Astrocyte (in vitro differentiated cells and primary cell): ENCODE results near the gene PSMD2. TPM values are rescaled to one million over a fixed set of nuclear protein-coding genes. Genes with fewer than 3 reads are reported as not detected.

Experiments used
- DNase-seq: peaks from one replicate; pipeline ENCODE4 v3.0.0-alpha.2; 2010; ENCODE audit warnings: low read depth
- FAIRE-seq: peaks from 2 replicates; lab custom pipeline; 2011; peaks lifted over from hg19 to GRCh38; lab: Jason Lieb, UNC
- H2AFZ ChIP-seq: 2 replicates; pipeline ENCODE4 v1.6.0; 2012; ENCODE audit warnings: low read depth, low read length, inconsistent platforms
- H3K27ac ChIP-seq: 2 replicates; pipeline ENCODE4 v1.5.1; 2011; ENCODE audit warnings: low read depth, low read length, inconsistent platforms
- H3K27me3 ChIP-seq: 2 replicates; pipeline ENCODE4 v1.6.0; 2011; ENCODE audit warnings: low read length, inconsistent platforms; ENCODE audit not compliant: insufficient read depth
- H3K36me3 ChIP-seq: 2 replicates; pipeline ENCODE4 v1.5.1; 2011; ENCODE audit warnings: low read length, inconsistent platforms; ENCODE audit not compliant: insufficient read depth
- H3K4me1 ChIP-seq: 2 replicates; pipeline ENCODE4 v1.5.1; 2011; ENCODE audit warnings: low read length, inconsistent platforms; ENCODE audit not compliant: insufficient read depth
- H3K4me2 ChIP-seq: 2 replicates; pipeline ENCODE4 v1.6.0; 2012; ENCODE audit warnings: low read length, inconsistent platforms
- H3K4me3 ChIP-seq: 2 replicates; pipeline ENCODE4 v1.5.1; 2011; ENCODE audit warnings: low read depth, mild to moderate bottlenecking, low read length, inconsistent platforms; ENCODE audit not compliant: insufficient read depth
- H3K79me2 ChIP-seq: 2 replicates; pipeline ENCODE4 v1.6.0; 2012; ENCODE audit warnings: mild to moderate bottlenecking, low read length, inconsistent platforms; ENCODE audit not compliant: insufficient read depth
- H3K9ac ChIP-seq: 2 replicates; pipeline ENCODE4 v1.6.0; 2012; ENCODE audit warnings: mild to moderate bottlenecking, low read length, inconsistent platforms
- H3K9me3 ChIP-seq: 2 replicates; pipeline ENCODE4 v1.5.1; 2012; ENCODE audit warnings: low read depth, mild to moderate bottlenecking, low read length, inconsistent platforms; ENCODE audit not compliant: insufficient read depth
- H4K20me1 ChIP-seq: 2 replicates; pipeline ENCODE4 v1.6.0; 2012; ENCODE audit warnings: low read length, inconsistent platforms; ENCODE audit not compliant: insufficient read depth
- H3K27ac Mint-ChIP-seq: one replicate; pipeline ENCODE4 v1.8.0; 2021; ENCODE audit warnings: mild to moderate bottlenecking, mixed read lengths; ENCODE audit not compliant: unreplicated experiment
- H3K27me3 Mint-ChIP-seq: one replicate; pipeline ENCODE4 v1.8.0; 2021; ENCODE audit warnings: low read depth, mixed read lengths; ENCODE audit not compliant: unreplicated experiment
- H3K36me3 Mint-ChIP-seq: one replicate; pipeline ENCODE4 v1.8.0; 2021; ENCODE audit warnings: low read depth, mixed read lengths; ENCODE audit not compliant: unreplicated experiment
- H3K4me1 Mint-ChIP-seq: one replicate; pipeline ENCODE4 v1.8.0; 2021; ENCODE audit warnings: low read depth, mixed read lengths; ENCODE audit not compliant: unreplicated experiment
- H3K4me3 Mint-ChIP-seq: one replicate; pipeline ENCODE4 v1.8.0; 2021; ENCODE audit warnings: mild to moderate bottlenecking, moderate library complexity, mixed read lengths; ENCODE audit not compliant: unreplicated experiment
- H3K9me3 Mint-ChIP-seq: one replicate; pipeline ENCODE4 v1.8.0; 2021; ENCODE audit warnings: mild to moderate bottlenecking, mixed read lengths; ENCODE audit not compliant: unreplicated experiment
- EZH2 ChIP-seq: IDR thresholded peaks from 2 replicates; pipeline ENCODE4 v1.6.1; 2012; ENCODE audit warnings: mild to moderate bottlenecking, low read length, inconsistent platforms; ENCODE audit not compliant: insufficient read depth
- total RNA-seq: library from RNA; stranded (reverse); gene quantifications from 2 replicates; pipeline ENCODE4 v1.2.1, GENCODE V29; 2021
- TF ChIP-seq, protein P1 (sequence below): IDR thresholded peaks from 2 replicates; pipeline ENCODE4 v1.5.1; 2011; ENCODE audit warnings: low read depth, mild to moderate bottlenecking, inconsistent platforms, low read length, moderate library complexity; ENCODE audit not compliant: insufficient read depth

PSMD2 gene
- total RNA-seq, 1 donor from 2014 or later = 588 TPM

- peak overlapping the region; percentile 98 for H3K4me2 ChIP-seq
- Mint-ChIP-seq H3K4me1 (peaks cover 25% of the 10 kb centered on the region), H3K4me3 (peak overlapping the region; percentile 91), H3K9me3 (no peaks in the 10 kb centered on the region), H3K36me3 (peaks cover 11% of the 10 kb centered on the region), H3K27me3 (no peaks in the 10 kb centered on the region), H3K27ac (peak overlapping the region; percentile 60)
- H3K9ac ChIP-seq = peak overlapping the region; percentile 99
- peak overlapping the region; percentile 97 for H3K4me3 ChIP-seq
- no peak for TF ChIP-seq EZH2
- TF ChIP-seq, protein P1, sequence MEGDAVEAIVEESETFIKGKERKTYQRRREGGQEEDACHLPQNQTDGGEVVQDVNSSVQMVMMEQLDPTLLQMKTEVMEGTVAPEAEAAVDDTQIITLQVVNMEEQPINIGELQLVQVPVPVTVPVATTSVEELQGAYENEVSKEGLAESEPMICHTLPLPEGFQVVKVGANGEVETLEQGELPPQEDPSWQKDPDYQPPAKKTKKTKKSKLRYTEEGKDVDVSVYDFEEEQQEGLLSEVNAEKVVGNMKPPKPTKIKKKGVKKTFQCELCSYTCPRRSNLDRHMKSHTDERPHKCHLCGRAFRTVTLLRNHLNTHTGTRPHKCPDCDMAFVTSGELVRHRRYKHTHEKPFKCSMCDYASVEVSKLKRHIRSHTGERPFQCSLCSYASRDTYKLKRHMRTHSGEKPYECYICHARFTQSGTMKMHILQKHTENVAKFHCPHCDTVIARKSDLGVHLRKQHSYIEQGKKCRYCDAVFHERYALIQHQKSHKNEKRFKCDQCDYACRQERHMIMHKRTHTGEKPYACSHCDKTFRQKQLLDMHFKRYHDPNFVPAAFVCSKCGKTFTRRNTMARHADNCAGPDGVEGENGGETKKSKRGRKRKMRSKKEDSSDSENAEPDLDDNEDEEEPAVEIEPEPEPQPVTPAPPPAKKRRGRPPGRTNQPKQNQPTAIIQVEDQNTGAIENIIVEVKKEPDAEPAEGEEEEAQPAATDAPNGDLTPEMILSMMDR = no peak
- FAIRE-seq (no peak), DNase-seq (no peak)
- peaks cover 35% of the 10 kb centered on the region for H3K4me1 ChIP-seq
- H3K36me3 ChIP-seq = peaks cover 16% of the 10 kb centered on the region
- H3K27ac ChIP-seq = peak overlapping the region; percentile 31
- H3K9me3 ChIP-seq = no peaks in the 10 kb centered on the region
- no peak overlapping the region for H2AFZ ChIP-seq
- H4K20me1 ChIP-seq = peaks cover 58% of the 10 kb centered on the region
- no peaks in the 10 kb centered on the region for H3K27me3 ChIP-seq
- H3K79me2 ChIP-seq = peaks cover 64% of the 10 kb centered on the region
These were observed 17.0 kb downstream of the PSMD2 start for GRCh38 chr3:184315871-184316661.

- peak overlapping the region; percentile 98 for H3K4me2 ChIP-seq
- peaks cover 25% of the 10 kb centered on the region for H3K4me1 Mint-ChIP-seq
These were observed 17.8 kb downstream of the PSMD2 start for GRCh38 chr3:184316792-184317191.

More at GRCh38 chr3:184316792-184317191, 17.8 kb downstream of the PSMD2 start:
- Histone ChIP-seq H4K20me1 (peaks cover 66% of the 10 kb centered on the region), H3K79me2 (peaks cover 71% of the 10 kb centered on the region), H3K9ac (peak overlapping the region; percentile 99), H3K4me1 (peaks cover 35% of the 10 kb centered on the region), H3K27me3 (no peaks in the 10 kb centered on the region), H3K9me3 (no peaks in the 10 kb centered on the region), H3K27ac (no peak overlapping the region), H2AFZ (no peak overlapping the region), H3K4me3 (peak overlapping the region; percentile 97), H3K36me3 (peaks cover 24% of the 10 kb centered on the region)
- peak overlapping the region; percentile 60 for H3K27ac Mint-ChIP-seq
- FAIRE-seq (no peak), DNase-seq (no peak)
- no peaks in the 10 kb centered on the region for H3K27me3 Mint-ChIP-seq
- no peak for TF ChIP-seq EZH2
- TF ChIP-seq, protein P1 = no peak
- H3K4me3 Mint-ChIP-seq = peak overlapping the region; percentile 91
- no peaks in the 10 kb centered on the region for H3K9me3 Mint-ChIP-seq
- H3K36me3 Mint-ChIP-seq = peaks cover 16% of the 10 kb centered on the region
